ENCODE results near the gene CKB.

Gene CKB

DNA sequence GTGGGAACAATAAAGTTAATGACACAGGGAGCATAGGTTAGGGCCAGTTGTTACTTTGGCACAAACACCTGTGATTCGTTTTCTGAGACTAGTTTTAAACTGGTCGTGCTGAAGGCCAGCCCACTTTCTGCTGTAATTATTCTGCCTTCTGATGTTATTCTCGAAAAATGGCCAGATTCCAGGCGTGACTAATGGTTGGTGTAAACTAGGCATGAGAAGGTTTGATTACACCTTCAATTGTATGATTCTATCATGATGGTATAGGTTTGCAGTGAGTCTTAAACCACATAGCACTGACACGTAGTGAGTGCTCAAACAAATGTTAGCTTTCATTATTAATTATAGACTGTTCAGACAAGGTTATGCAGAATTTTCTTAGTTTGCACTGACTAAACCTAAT, 39.0 kb downstream of the CKB start:
- no peak for DNase-seq

DNA sequence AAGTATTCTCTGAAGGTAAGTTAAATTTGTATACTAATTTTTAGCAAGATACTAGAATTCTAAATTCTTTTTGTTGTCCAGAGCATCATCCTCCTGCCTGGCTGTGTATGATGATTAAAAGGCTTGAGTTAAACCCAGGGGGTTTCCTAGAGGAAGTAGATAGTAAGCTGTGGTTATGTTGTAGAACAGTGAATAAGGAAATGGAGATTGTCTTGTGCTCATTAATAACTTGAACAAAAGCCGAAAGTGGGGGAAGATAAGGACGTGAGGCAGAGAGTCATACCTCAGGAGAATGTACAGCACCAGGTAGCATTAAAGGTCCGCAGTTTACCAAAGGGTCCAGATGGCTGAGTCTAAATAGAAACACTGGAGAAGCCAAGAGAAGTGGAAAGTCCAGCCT, 42.0 kb downstream of the CKB start:
- no peak for DNase-seq

DNA sequence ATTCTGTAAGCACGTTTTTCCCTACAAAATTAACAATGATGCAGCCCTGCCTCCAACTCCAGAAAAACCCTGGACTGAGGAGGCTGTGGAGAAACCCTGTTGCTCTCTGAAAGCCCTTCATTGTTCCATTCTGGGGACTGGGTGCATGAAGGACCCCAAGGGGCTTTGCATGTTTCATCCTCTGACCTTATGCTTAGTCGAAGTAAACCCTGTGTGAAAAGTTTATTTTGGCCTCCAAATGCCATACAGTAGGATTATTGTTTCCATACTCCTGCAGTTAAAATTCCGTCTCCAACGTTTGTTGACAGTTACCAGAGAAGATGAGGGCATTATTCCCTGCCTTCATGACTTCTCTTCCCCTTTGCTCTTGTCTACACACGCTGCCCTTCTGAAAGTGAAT, 46.0 kb downstream of the CKB start:
- DNase-seq: no peak

DNA sequence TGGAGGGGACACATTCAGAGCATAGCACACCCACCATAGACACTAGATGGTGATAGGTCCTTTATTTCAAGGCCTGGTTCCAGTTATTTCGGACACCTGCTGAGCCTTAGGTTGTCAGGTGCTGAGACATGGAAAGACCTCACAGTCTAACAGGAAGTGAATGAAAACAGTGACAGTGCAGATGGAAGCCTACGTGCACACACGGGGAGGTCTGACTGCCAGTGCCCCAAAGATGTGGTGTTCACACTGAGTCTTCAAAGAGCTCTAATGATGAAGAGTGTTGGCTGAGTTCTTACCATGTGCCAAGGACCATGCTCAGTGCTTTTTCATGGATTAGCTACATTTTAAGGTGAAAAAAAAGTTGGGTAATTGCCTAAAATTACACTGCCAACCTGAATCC, 46.6 kb downstream of the CKB start:
- no peak for DNase-seq

DNA sequence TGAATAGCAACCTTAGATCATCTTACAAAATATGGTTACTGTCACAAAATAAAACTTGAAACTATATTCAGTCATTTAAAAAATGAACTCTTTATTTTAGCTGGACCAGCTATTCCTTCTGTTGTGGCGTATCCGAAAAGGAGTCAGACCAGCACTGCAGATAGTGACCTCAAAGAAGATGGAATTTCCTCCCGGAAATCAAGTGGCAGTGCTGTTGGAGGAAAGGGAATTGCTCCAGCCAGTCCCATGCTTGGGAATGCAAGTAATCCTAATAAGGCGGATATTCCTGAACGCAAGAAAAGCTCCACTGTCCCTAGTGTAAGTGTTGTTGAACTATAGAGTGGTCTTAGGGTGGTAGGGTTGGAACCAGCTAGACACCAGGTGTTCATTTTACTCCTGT, 47.7 kb downstream of the CKB start:
- no peak for DNase-seq

DNA sequence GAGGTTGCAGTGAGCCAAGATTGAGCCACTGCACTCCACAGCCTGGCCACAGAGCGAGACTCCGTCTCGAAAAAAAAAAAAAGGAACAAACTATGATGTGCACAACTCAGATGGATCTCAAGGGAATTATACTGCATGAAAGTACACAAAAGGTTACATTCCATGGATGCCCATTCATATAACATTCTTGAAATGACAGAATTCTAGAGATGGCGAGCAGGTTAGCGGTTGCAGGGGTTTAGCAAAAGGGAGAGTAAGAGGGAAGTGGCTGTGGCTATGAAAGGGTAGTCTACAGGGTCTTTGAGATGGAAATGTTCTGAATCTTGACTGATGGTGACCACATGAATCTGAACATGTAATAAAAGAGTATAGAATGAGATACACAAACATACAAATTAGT, 49.7 kb downstream of the CKB start:
- DNase-seq: no peak
